ENCODE measurements around the gene AGAP1.

The AGAP1 gene

GRCh38 chr2:235848946-235849345, 355.1 kb downstream of the AGAP1 start:
- DNase-seq (ENCODE audit: low read depth, low spot score): no peak
- Histone ChIP-seq H3K4me3 (ENCODE audit: low read length) (no peak overlapping the region), H3K9me3 (ENCODE audit: control insufficient read depth, insufficient read depth, low read length) (no peaks in the 10 kb centered on the region), H3K36me3 (ENCODE audit: control insufficient read depth, insufficient read depth, low read length) (no peaks in the 10 kb centered on the region), H3K4me1 (ENCODE audit: control insufficient read depth, insufficient read depth, low read length) (no peaks in the 10 kb centered on the region), H3K27me3 (ENCODE audit: control insufficient read depth, insufficient read depth, low read length) (no peaks in the 10 kb centered on the region), H3K27ac (ENCODE audit: low read length) (no peak overlapping the region)
- WGBS (ENCODE audit: insufficient coverage, insufficient read length): no CpG with 5 or more reads among the region's 7 CpGs

- H3K4me3 ChIP-seq (ENCODE audit: low read length): no peak overlapping the region
- H3K36me3 ChIP-seq (ENCODE audit: control insufficient read depth, insufficient read depth, low read length): no peaks in the 10 kb centered on the region
- H3K27ac ChIP-seq (ENCODE audit: low read length): no peak overlapping the region
- no peaks in the 10 kb centered on the region for H3K27me3 ChIP-seq (ENCODE audit: control insufficient read depth, insufficient read depth, low read length)
- H3K9me3 ChIP-seq (ENCODE audit: control insufficient read depth, insufficient read depth, low read length): no peaks in the 10 kb centered on the region
- DNase-seq (ENCODE audit: low read depth, low spot score): no peak
- no CpG with 5 or more reads among the region's 10 CpGs for WGBS (ENCODE audit: insufficient coverage, insufficient read length)
- H3K4me1 ChIP-seq (ENCODE audit: control insufficient read depth, insufficient read depth, low read length): no peaks in the 10 kb centered on the region; the same call in 1 of the 2 replicates
Measured at GRCh38 chr2:235849489-235849888, 355.6 kb downstream of the AGAP1 start.

- Histone ChIP-seq H3K9me3 (ENCODE audit: control insufficient read depth, insufficient read depth, low read length) (no peaks in the 10 kb centered on the region), H3K4me3 (ENCODE audit: low read length) (no peak overlapping the region), H3K36me3 (ENCODE audit: control insufficient read depth, insufficient read depth, low read length) (no peaks in the 10 kb centered on the region), H3K27me3 (ENCODE audit: control insufficient read depth, insufficient read depth, low read length) (no peaks in the 10 kb centered on the region), H3K4me1 (ENCODE audit: control insufficient read depth, insufficient read depth, low read length) (no peaks in the 10 kb centered on the region; the same call in 1 of the 2 replicates), H3K27ac (ENCODE audit: low read length) (no peak overlapping the region)
- no CpG with 5 or more reads among the region's 5 CpGs for WGBS (ENCODE audit: insufficient coverage, insufficient read length)
- DNase-seq (ENCODE audit: low read depth, low spot score): no peak
Measured at GRCh38 chr2:235850289-235850688, 356.4 kb downstream of the AGAP1 start.

- H3K4me1 ChIP-seq (ENCODE audit: control insufficient read depth, insufficient read depth, low read length): no peaks in the 10 kb centered on the region; the same call in 1 of the 2 replicates
- no peak overlapping the region for H3K27ac ChIP-seq (ENCODE audit: low read length)
- H3K4me3 ChIP-seq (ENCODE audit: low read length): no peak overlapping the region
- no peaks in the 10 kb centered on the region for H3K27me3 ChIP-seq (ENCODE audit: control insufficient read depth, insufficient read depth, low read length)
- no peaks in the 10 kb centered on the region for H3K9me3 ChIP-seq (ENCODE audit: control insufficient read depth, insufficient read depth, low read length)
- no peaks in the 10 kb centered on the region for H3K36me3 ChIP-seq (ENCODE audit: control insufficient read depth, insufficient read depth, low read length)
- no CpG with 5 or more reads among the region's 13 CpGs for WGBS (ENCODE audit: insufficient coverage, insufficient read length)
- no peak for DNase-seq (ENCODE audit: low read depth, low spot score)
Measured at GRCh38 chr2:235850771-235851551, 357.1 kb downstream of the AGAP1 start.

GRCh38 chr2:235851828-235852525, 358.1 kb downstream of the AGAP1 start:
- H3K4me3 ChIP-seq (ENCODE audit: low read length): no peak overlapping the region
- H3K36me3 ChIP-seq (ENCODE audit: control insufficient read depth, insufficient read depth, low read length): no peaks in the 10 kb centered on the region
- H3K9me3 ChIP-seq (ENCODE audit: control insufficient read depth, insufficient read depth, low read length): no peaks in the 10 kb centered on the region
- DNase-seq (ENCODE audit: low read depth, low spot score): no peak
- no peak overlapping the region for H3K27ac ChIP-seq (ENCODE audit: low read length)
- H3K4me1 ChIP-seq (ENCODE audit: control insufficient read depth, insufficient read depth, low read length): no peaks in the 10 kb centered on the region; the same call in 1 of the 2 replicates
- WGBS (ENCODE audit: insufficient coverage, insufficient read length): 100% methylated on average over 1 of the region's 26 CpGs
- H3K27me3 ChIP-seq (ENCODE audit: control insufficient read depth, insufficient read depth, low read length): no peaks in the 10 kb centered on the region

GRCh38 chr2:235852526-235852920, 358.7 kb downstream of the AGAP1 start:
- no peaks in the 10 kb centered on the region for H3K36me3 ChIP-seq (ENCODE audit: control insufficient read depth, insufficient read depth, low read length)
- no peak for DNase-seq (ENCODE audit: low read depth, low spot score)
- H3K9me3 ChIP-seq (ENCODE audit: control insufficient read depth, insufficient read depth, low read length): no peaks in the 10 kb centered on the region
- 100% methylated on average over 1 of the region's 11 CpGs for WGBS (ENCODE audit: insufficient coverage, insufficient read length)
- H3K27ac ChIP-seq (ENCODE audit: low read length): no peak overlapping the region
- H3K4me1 ChIP-seq (ENCODE audit: control insufficient read depth, insufficient read depth, low read length): no peaks in the 10 kb centered on the region; the same call in 1 of the 2 replicates
- H3K27me3 ChIP-seq (ENCODE audit: control insufficient read depth, insufficient read depth, low read length): no peaks in the 10 kb centered on the region
- no peak overlapping the region for H3K4me3 ChIP-seq (ENCODE audit: low read length)

GRCh38 chr2:235854276-235854675, 360.4 kb downstream of the AGAP1 start:
- H3K36me3 ChIP-seq (ENCODE audit: control insufficient read depth, insufficient read depth, low read length): no peaks in the 10 kb centered on the region
- H3K4me1 ChIP-seq (ENCODE audit: control insufficient read depth, insufficient read depth, low read length): no peaks in the 10 kb centered on the region; the same call in 1 of the 2 replicates
- WGBS (ENCODE audit: insufficient coverage, insufficient read length): no CpG with 5 or more reads among the region's 9 CpGs
- H3K9me3 ChIP-seq (ENCODE audit: control insufficient read depth, insufficient read depth, low read length): no peaks in the 10 kb centered on the region
- no peak overlapping the region for H3K4me3 ChIP-seq (ENCODE audit: low read length)
- DNase-seq (ENCODE audit: low read depth, low spot score): no peak
- no peak overlapping the region for H3K27ac ChIP-seq (ENCODE audit: low read length)
- no peaks in the 10 kb centered on the region for H3K27me3 ChIP-seq (ENCODE audit: control insufficient read depth, insufficient read depth, low read length)

GRCh38 chr2:235855011-235855410, 361.2 kb downstream of the AGAP1 start:
- no peak overlapping the region for H3K27ac ChIP-seq (ENCODE audit: low read length)
- no peak overlapping the region for H3K4me3 ChIP-seq (ENCODE audit: low read length)
- H3K27me3 ChIP-seq (ENCODE audit: control insufficient read depth, insufficient read depth, low read length): no peaks in the 10 kb centered on the region
- no peaks in the 10 kb centered on the region for H3K36me3 ChIP-seq (ENCODE audit: control insufficient read depth, insufficient read depth, low read length)
- no peaks in the 10 kb centered on the region for H3K9me3 ChIP-seq (ENCODE audit: control insufficient read depth, insufficient read depth, low read length)
- no CpG with 5 or more reads among the region's 7 CpGs for WGBS (ENCODE audit: insufficient coverage, insufficient read length)
- no peak for DNase-seq (ENCODE audit: low read depth, low spot score)
- no peaks in the 10 kb centered on the region; the same call in 1 of the 2 replicates for H3K4me1 ChIP-seq (ENCODE audit: control insufficient read depth, insufficient read depth, low read length)

GRCh38 chr2:235856151-235856854, 362.5 kb downstream of the AGAP1 start:
- H3K4me3 ChIP-seq (ENCODE audit: low read length): no peak overlapping the region
- no peaks in the 10 kb centered on the region; the same call in 1 of the 2 replicates for H3K4me1 ChIP-seq (ENCODE audit: control insufficient read depth, insufficient read depth, low read length)
- no CpG with 5 or more reads among the region's 11 CpGs for WGBS (ENCODE audit: insufficient coverage, insufficient read length)
- H3K27me3 ChIP-seq (ENCODE audit: control insufficient read depth, insufficient read depth, low read length): no peaks in the 10 kb centered on the region
- no peaks in the 10 kb centered on the region for H3K9me3 ChIP-seq (ENCODE audit: control insufficient read depth, insufficient read depth, low read length)
- DNase-seq (ENCODE audit: low read depth, low spot score): no peak
- no peaks in the 10 kb centered on the region for H3K36me3 ChIP-seq (ENCODE audit: control insufficient read depth, insufficient read depth, low read length)
- H3K27ac ChIP-seq (ENCODE audit: low read length): no peak overlapping the region

- Histone ChIP-seq H3K4me3 (ENCODE audit: low read length) (no peak overlapping the region), H3K4me1 (ENCODE audit: control insufficient read depth, insufficient read depth, low read length) (no peaks in the 10 kb centered on the region; the same call in 1 of the 2 replicates), H3K27me3 (ENCODE audit: control insufficient read depth, insufficient read depth, low read length) (no peaks in the 10 kb centered on the region), H3K9me3 (ENCODE audit: control insufficient read depth, insufficient read depth, low read length) (no peaks in the 10 kb centered on the region), H3K36me3 (ENCODE audit: control insufficient read depth, insufficient read depth, low read length) (no peaks in the 10 kb centered on the region), H3K27ac (ENCODE audit: low read length) (no peak overlapping the region)
- no peak for DNase-seq (ENCODE audit: low read depth, low spot score)
- no CpG with 5 or more reads among the region's 4 CpGs for WGBS (ENCODE audit: insufficient coverage, insufficient read length)
Measured at GRCh38 chr2:235857598-235857997, 363.8 kb downstream of the AGAP1 start.

Data from iPS DF 6.9 (cell line).